Measurements from ENCODE around the gene HGS.

GRCh38 chr17:81648013-81648706 is 35.7 kb upstream of the HGS start:
- TF ChIP-seq MXI1 (IDR thresholded peaks at IDR 0.05; ENCODE audit: borderline replicate concordance, low read depth, low read length) (no peak), RAD21 (IDR thresholded peaks at IDR 0.05; ENCODE audit: low read length) (no peak), CTCF (conservative IDR thresholded peaks at IDR 0.05; ENCODE audit: low read depth, low read length) (no peak), RFX5 (IDR thresholded peaks at IDR 0.05; ENCODE audit: low read depth, low read length) (no peak), USF2 (IDR thresholded peaks at IDR 0.05; ENCODE audit: low read depth, low read length) (no peak), RCOR1 (IDR thresholded peaks at IDR 0.05; ENCODE audit: insufficient replicate concordance, low read length) (no peak), POLR2A (IDR thresholded peaks at IDR 0.05; ENCODE audit: low read depth, low read length) (no peak), CEBPB (IDR thresholded peaks at IDR 0.05; ENCODE audit: low read depth, low read length) (no peak), FOS (IDR thresholded peaks at IDR 0.05; ENCODE audit: low read depth, low read length) (no peak), ELK1 (IDR thresholded peaks at IDR 0.05; ENCODE audit: borderline replicate concordance, low read depth, low read length) (no peak), SMC3 (IDR thresholded peaks at IDR 0.05; ENCODE audit: low read depth, low read length) (no peak), MAZ (IDR thresholded peaks at IDR 0.05; ENCODE audit: borderline replicate concordance, low read depth, low read length) (no peak), MAFK (IDR thresholded peaks at IDR 0.05; ENCODE audit: low read depth, low read length) (no peak), CHD1 (IDR thresholded peaks at IDR 0.05; ENCODE audit: low read depth, low read length) (no peak)
